Measurements from ENCODE around the gene IQGAP3. TPM values are rescaled to one million over a fixed set of nuclear protein-coding genes. Genes with fewer than 3 reads are reported as not detected.
A peak's percentile ranks its signal among the peaks of the same experiment; 100 is the strongest.
"Not testable (repeated sequence)": the region's sequence is repeated elsewhere in the genome, so short reads cannot be mapped to it uniquely, and the experiment has no call there.

IQGAP3 gene
- total RNA-seq, 4 donors from 2014 or later = 7.1 to 12.8 (median 8.6) TPM

GRCh38 chr1:156615946-156616345 is 43.6 kb upstream of the IQGAP3 start:
- H3K4me3 ChIP-seq = peak overlapping the region in 1 of 4 donors; percentile 26
- peak overlapping the region; percentile 1 to 85 (median 77) for H3K27ac ChIP-seq
- intact Hi-C loops (cut with DNase I) = loop anchor here (10.0 kb wide), 1 partner anchor 231 kb away; no protein-coding TSS in a partner anchor
- peaks cover 0 to 79% (median 0%) of the 10 kb centered on the region in 4 donors for H3K27me3 ChIP-seq
- TF ChIP-seq, protein P1, sequence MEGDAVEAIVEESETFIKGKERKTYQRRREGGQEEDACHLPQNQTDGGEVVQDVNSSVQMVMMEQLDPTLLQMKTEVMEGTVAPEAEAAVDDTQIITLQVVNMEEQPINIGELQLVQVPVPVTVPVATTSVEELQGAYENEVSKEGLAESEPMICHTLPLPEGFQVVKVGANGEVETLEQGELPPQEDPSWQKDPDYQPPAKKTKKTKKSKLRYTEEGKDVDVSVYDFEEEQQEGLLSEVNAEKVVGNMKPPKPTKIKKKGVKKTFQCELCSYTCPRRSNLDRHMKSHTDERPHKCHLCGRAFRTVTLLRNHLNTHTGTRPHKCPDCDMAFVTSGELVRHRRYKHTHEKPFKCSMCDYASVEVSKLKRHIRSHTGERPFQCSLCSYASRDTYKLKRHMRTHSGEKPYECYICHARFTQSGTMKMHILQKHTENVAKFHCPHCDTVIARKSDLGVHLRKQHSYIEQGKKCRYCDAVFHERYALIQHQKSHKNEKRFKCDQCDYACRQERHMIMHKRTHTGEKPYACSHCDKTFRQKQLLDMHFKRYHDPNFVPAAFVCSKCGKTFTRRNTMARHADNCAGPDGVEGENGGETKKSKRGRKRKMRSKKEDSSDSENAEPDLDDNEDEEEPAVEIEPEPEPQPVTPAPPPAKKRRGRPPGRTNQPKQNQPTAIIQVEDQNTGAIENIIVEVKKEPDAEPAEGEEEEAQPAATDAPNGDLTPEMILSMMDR (IDR thresholded peaks at IDR 0.05) = no peak
- no peak for TF ChIP-seq POLR2A (IDR thresholded peaks at IDR 0.05)
- H3K9me3 ChIP-seq = no peaks in the 10 kb centered on the region
- no peaks in the 10 kb centered on the region for H3K36me3 ChIP-seq
- peaks cover 0 to 15% (median 0%) of the 10 kb centered on the region in 3 donors for H3K4me1 ChIP-seq
- WGBS, 2 donors = 42 to 47% methylated on average over 4 of the region's 4 CpGs
- DNase-seq = no peak

- no peak for DNase-seq
These were observed 40.3 kb upstream of the IQGAP3 start for GRCh38 chr1:156612666-156613065.

DNA sequence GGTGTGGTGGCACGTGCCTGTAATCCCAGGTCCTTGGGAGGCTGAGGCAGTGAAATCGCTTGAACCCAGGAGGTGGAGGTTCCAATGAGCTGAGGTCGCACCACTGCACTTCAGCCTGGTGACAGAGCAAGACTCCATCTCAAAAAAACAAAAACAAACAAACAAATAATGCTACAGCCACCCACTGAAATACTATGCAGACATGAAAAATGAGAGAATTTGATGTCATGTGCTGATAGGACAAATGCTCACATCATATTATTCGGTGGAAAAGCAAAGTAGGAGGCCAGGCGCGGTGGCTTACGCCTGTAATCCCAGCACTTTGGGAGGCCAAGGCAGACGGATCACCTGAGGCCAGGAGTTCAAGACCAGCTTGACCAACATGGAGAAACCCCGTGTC is 37.7 kb upstream of the IQGAP3 start:
- H3K27ac ChIP-seq, DNase-seq, H3K4me1 ChIP-seq, H3K4me3 ChIP-seq, H3K9me3 ChIP-seq, H3K36me3 ChIP-seq: not testable (repeated sequence)
- WGBS, 2 donors = 77 to 85% methylated on average over 9 of the region's 9 CpGs
- peaks cover 0 to 36% (median 0%) of the 10 kb centered on the region in 4 donors for H3K27me3 ChIP-seq
- intact Hi-C loops (cut with DNase I) = loop anchor here (10.0 kb wide), 1 partner anchor 225 kb away; no protein-coding TSS in a partner anchor

More at GRCh38 chr1:156612666-156613065, 40.3 kb upstream of the IQGAP3 start:
- 53 to 62% methylated on average over 3 of the region's 3 CpGs for WGBS, 2 donors
- Histone ChIP-seq H3K9me3 (no peaks in the 10 kb centered on the region), H3K27ac (no peak overlapping the region), H3K36me3 (no peaks in the 10 kb centered on the region), H3K4me1 (peaks cover 0 to 19% (median 0%) of the 10 kb centered on the region in 3 donors), H3K27me3 (peaks cover 0 to 59% (median 0%) of the 10 kb centered on the region in 4 donors), H3K4me3 (no peak overlapping the region)
- no peak for TF ChIP-seq POLR2A (IDR thresholded peaks at IDR 0.05)
- TF ChIP-seq, protein P1 (IDR thresholded peaks at IDR 0.05) = no peak
- intact Hi-C loops (cut with DNase I) = loop anchor here (10.0 kb wide), 1 partner anchor 228 kb away; no protein-coding TSS in a partner anchor

DNA sequence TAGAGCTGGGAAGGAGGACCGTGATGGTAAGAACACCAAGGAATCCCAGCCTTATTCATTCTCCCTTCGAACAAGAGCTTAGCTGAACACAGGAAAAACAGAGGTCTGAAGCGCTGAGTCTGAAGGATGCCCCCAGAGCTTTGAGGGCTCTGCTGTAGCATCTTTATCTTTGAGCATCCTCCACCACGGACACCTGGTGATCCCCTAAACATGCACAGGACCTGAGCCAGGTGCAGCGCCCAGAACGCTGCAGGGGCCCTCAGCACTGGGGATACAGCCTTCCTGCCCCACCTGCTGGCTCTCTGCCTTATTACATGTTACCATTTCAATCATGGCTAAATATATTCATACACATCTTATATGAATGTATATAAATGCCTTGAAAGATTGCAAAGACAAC is 36.6 kb upstream of the IQGAP3 start:
- Histone ChIP-seq H3K4me3 (no peak overlapping the region), H3K27ac (no peak overlapping the region), H3K9me3 (no peaks in the 10 kb centered on the region), H3K36me3 (no peaks in the 10 kb centered on the region), H3K4me1 (peaks cover 0 to 4% (median 0%) of the 10 kb centered on the region in 3 donors), H3K27me3 (peaks cover 0 to 32% (median 0%) of the 10 kb centered on the region in 4 donors)
- 30 to 31% methylated on average over 6 of the region's 6 CpGs for WGBS, 2 donors
- no peak for DNase-seq
- TF ChIP-seq POLR2A (IDR thresholded peaks at IDR 0.05) = no peak
- TF ChIP-seq, protein P1 (IDR thresholded peaks at IDR 0.05) = peak in 5 of 6 experiments; percentile 46 to 72 (median 53)
- intact Hi-C loops (cut with DNase I) = no loop called here

DNA sequence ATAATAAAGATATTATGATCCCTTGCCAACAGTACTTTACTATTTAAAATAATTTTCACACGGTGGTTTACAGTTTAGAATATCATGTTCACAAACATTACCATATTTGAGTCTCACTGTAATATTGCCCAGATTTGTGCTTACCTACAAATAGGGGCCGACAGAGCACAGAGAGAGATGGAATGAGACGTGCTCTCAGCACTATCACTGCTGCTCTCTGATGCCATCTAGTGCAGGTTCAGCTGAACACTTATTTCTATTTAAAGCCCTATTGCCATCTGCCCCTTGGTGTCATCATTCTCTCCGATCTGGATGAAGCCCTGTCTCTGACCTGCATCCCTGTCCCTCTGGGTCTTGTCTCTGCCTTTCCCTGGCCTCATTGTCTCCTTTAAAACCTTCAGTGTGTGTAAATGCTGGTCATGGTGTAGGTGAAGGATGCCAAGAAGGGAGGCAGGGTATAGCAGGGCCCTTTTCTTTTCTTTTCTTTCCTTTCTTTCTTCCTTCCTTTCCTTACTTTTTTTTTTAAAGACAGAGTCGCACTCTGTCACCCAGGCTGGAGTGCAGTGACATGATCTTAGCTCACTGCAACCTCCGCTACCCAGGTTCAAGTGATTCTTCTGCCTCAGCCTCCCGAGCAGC is 35.8 kb upstream of the IQGAP3 start:
- no peak for TF ChIP-seq POLR2A (IDR thresholded peaks at IDR 0.05)
- TF ChIP-seq, protein P1 (IDR thresholded peaks at IDR 0.05) = peak; percentile 66 to 80 (median 74)
- peaks cover 0 to 31% (median 0%) of the 10 kb centered on the region in 4 donors for H3K27me3 ChIP-seq
- DNase-seq = no peak
- H3K9me3 ChIP-seq = no peaks in the 10 kb centered on the region
- H3K27ac ChIP-seq = no peak overlapping the region
- intact Hi-C loops (cut with DNase I) = no loop called here
- H3K4me1 ChIP-seq = peaks cover 0 to 4% (median 0%) of the 10 kb centered on the region in 3 donors
- no peak overlapping the region for H3K4me3 ChIP-seq
- WGBS, 2 donors = 26 to 29% methylated on average over 7 of the region's 7 CpGs
- no peaks in the 10 kb centered on the region for H3K36me3 ChIP-seq

DNA sequence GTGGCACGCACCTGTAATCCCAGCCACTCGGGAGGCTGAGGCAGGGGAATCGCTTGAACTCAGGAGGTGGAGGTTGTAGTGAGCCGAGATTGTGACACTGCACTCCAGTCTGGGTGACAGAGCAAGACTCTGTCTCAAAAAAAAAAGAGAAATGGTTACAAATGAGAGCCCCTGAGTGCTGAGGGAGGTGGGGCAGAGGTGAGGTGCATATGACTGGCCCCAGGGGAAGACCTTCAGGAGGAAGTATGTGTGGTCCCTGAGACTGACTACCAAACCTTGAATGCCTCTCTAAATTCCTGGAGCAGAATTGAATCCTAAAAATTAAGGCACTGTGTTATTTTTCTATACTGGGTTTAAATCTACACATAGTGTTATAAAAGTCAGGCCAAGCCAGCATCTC is 35.0 kb upstream of the IQGAP3 start:
- H3K27me3 ChIP-seq = peaks cover 0 to 23% (median 0%) of the 10 kb centered on the region in 4 donors
- H3K4me3 ChIP-seq; H3K36me3 ChIP-seq; H3K27ac ChIP-seq; H3K9me3 ChIP-seq; DNase-seq; intact Hi-C loops (cut with DNase I): not testable (repeated sequence)
- H3K4me1 ChIP-seq = peaks cover 0 to 12% (median 4%) of the 10 kb centered on the region in 3 donors
- WGBS, 2 donors = 66 to 77% methylated on average over 4 of the region's 4 CpGs

All from esophagus squamous epithelium (tissue), 5 donors.